Gastrocnemius medialis (tissue), 4 donors: ENCODE data around the gene SPPL3.

Experiments
- POLR2A ChIP-seq, 2 donors: fragments of 450-650 bp; IDR thresholded peaks; one replicate each; pipeline ENCODE4 v1.6.1; 2017; ENCODE audit warnings: antibody characterized with exemption in 2 of 2, mild to moderate bottlenecking in 2 of 2, moderate library complexity in 2 of 2
- TF ChIP-seq, protein P1 (sequence below), 5 experiments: fragments of 450-650 bp in 3 of 5; fragments of 200-600 bp in 2 of 5; sonication (generic) in 2 of 5; IDR thresholded peaks in 4 of 5; conservative IDR thresholded peaks in 1 of 5; 1 replicate in 4 of 5; 2 replicates in 1 of 5; pipeline ENCODE4 v1.5.1; 2016 to 2019; ENCODE audit warnings: antibody characterized with exemption in 5 of 5, mild to moderate bottlenecking in 3 of 5, moderate library complexity in 3 of 5

DNA sequence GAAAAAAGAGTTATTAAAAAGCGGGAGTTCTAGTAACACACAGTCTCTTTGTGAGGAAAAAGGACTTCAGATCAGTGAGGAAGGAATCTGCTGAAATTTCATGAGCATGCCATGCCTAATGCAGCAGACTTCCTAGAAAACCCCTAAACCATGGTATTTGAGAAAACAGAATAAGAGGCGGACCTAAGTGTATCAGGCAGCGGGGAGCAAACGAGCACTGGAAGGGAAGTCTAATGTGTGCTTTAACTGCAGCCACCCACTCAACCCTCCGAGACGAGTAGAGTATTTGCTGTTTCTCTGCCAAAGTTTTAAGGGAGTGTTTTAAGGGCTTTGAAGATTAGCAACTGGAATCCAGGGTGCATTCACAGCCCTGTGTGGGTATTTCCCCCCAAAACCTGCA is 142.1 kb downstream of the SPPL3 start:
- TF ChIP-seq, protein P1, sequence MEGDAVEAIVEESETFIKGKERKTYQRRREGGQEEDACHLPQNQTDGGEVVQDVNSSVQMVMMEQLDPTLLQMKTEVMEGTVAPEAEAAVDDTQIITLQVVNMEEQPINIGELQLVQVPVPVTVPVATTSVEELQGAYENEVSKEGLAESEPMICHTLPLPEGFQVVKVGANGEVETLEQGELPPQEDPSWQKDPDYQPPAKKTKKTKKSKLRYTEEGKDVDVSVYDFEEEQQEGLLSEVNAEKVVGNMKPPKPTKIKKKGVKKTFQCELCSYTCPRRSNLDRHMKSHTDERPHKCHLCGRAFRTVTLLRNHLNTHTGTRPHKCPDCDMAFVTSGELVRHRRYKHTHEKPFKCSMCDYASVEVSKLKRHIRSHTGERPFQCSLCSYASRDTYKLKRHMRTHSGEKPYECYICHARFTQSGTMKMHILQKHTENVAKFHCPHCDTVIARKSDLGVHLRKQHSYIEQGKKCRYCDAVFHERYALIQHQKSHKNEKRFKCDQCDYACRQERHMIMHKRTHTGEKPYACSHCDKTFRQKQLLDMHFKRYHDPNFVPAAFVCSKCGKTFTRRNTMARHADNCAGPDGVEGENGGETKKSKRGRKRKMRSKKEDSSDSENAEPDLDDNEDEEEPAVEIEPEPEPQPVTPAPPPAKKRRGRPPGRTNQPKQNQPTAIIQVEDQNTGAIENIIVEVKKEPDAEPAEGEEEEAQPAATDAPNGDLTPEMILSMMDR (IDR thresholded peaks at IDR 0.05 in 4 of 5, conservative IDR thresholded peaks at IDR 0.05 in 1 of 5) = no peak
- TF ChIP-seq POLR2A (IDR thresholded peaks at IDR 0.05) = no peak
